ENCODE measurements around the gene RBM17. TPM values are rescaled to one million over a fixed set of nuclear protein-coding genes. Genes with fewer than 3 reads are reported as not detected.

Gene RBM17
- total and polyA plus RNA-seq, 9 donors, result 56.2 to 94.4 (median 70.3) TPM

DNA sequence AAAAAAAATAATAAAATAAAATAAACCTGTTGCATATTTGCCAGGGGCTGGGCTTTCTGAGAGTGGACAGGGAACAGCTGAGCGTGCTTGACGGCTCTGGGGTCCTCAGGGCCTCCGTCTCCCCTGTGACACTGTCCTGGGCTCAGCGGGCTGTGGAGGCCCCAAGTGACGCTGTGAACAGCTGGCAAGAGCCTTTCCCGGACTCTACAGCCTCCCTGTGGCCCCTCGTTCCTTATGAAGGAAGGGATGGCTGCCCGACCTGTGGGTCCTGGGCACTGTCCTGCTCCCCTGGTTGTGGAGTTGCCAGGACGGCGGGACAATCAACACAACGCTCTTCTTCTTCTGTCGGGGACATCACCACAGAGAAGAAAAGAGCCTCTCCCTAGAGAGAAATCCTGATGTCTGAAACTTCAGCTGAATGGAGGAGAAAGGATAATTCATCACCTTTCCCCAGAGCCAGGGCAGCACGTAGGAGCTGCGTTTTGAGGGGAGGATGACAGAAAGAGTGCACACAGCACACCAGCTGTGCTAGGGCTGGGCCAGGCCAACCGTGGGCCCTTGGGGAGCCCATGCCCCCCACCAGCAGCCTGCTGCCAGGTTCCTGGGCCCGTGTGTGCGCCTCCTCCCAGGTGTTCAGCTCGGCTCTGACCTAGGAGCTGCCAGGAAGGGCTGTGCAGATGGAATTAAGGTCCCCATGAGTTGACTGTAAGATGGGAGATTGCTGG, 45.4 kb downstream of the RBM17 start:
- H3K9me3 ChIP-seq, result no peaks in the 10 kb centered on the region
- no peak overlapping the region for H3K4me3 ChIP-seq
- H3K27me3 ChIP-seq, result no peaks in the 10 kb centered on the region
- no peak for TF ChIP-seq POLR2A (IDR thresholded peaks at IDR 0.05)
- TF ChIP-seq, protein P1, sequence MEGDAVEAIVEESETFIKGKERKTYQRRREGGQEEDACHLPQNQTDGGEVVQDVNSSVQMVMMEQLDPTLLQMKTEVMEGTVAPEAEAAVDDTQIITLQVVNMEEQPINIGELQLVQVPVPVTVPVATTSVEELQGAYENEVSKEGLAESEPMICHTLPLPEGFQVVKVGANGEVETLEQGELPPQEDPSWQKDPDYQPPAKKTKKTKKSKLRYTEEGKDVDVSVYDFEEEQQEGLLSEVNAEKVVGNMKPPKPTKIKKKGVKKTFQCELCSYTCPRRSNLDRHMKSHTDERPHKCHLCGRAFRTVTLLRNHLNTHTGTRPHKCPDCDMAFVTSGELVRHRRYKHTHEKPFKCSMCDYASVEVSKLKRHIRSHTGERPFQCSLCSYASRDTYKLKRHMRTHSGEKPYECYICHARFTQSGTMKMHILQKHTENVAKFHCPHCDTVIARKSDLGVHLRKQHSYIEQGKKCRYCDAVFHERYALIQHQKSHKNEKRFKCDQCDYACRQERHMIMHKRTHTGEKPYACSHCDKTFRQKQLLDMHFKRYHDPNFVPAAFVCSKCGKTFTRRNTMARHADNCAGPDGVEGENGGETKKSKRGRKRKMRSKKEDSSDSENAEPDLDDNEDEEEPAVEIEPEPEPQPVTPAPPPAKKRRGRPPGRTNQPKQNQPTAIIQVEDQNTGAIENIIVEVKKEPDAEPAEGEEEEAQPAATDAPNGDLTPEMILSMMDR (IDR thresholded peaks at IDR 0.05), result no peak
- no peak for TF ChIP-seq EP300 (IDR thresholded peaks at IDR 0.05)
- 86 to 92% (median 91%) methylated on average over 18 of the region's 18 CpGs for WGBS, 3 donors
- H3K4me1 ChIP-seq (ENCODE audit: insufficient read depth), result no peaks in the 10 kb centered on the region
- no peaks in the 10 kb centered on the region for H3K36me3 ChIP-seq
- H3K27ac ChIP-seq, result no peak overlapping the region
- intact Hi-C loops (cut with DNase I), result no loop called here
- peak in 2 of 5 donors; percentile 13 to 24 for DNase-seq

DNA sequence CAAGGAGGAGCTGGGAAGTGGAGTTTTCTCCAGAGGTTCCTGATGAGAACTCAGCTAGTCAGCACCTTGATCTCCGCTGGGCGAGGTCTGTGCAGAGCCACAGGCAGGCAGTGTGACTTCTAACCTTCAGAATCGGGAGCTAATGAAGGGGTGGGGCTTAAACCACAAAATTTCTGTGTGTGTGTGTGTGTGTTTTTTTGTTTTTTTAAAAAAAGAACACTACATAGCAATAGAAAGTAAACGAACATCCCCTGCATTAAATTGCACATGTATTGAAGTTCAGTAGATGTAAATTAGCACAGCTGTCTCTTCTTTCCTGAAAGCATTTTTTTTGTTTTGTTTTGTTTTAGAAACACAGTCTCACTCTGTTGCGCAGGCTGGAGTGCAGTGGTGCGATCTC, 46.2 kb downstream of the RBM17 start:
- no peak overlapping the region for H3K27ac ChIP-seq
- WGBS, 3 donors, result 47 to 63% (median 52%) methylated on average over 6 of the region's 6 CpGs
- no peak overlapping the region for H3K4me3 ChIP-seq
- H3K27me3 ChIP-seq, result no peaks in the 10 kb centered on the region
- intact Hi-C loops (cut with DNase I), result no loop called here
- peak in 1 of 5 donors; percentile 6 for DNase-seq
- no peaks in the 10 kb centered on the region for H3K4me1 ChIP-seq (ENCODE audit: insufficient read depth)
- H3K36me3 ChIP-seq, result no peaks in the 10 kb centered on the region
- no peaks in the 10 kb centered on the region for H3K9me3 ChIP-seq
- TF ChIP-seq, protein P1 (IDR thresholded peaks at IDR 0.05), result no peak
- TF ChIP-seq POLR2A (IDR thresholded peaks at IDR 0.05), result no peak
- TF ChIP-seq EP300 (IDR thresholded peaks at IDR 0.05), result no peak

DNA sequence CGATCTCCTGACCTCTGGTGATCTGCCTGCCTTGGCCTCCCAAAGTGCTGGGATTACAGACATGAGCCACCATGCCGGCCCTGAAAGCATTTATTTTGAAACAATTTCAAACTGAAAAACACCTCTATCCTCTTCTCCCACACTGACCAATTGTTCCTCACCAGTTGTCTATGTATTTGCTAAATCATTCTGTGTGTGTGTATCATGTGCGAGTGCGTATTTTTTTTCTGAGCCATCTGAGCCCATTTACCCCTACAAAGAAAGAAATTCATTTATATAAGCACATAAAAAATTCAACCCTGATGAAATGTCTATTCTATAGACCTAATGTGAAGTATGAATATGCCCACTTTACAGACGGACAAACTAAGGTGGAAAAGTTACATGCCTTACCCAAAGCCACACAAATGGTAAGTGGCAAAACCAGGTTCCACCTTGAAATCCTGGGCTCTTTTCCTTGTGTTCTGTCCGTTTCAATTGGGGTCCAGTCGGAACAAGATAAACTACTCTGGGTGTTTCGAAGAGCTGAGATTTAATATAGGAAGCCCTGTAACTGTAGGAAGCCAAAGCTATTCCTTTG, 46.8 kb downstream of the RBM17 start:
- H3K36me3 ChIP-seq, result no peaks in the 10 kb centered on the region
- no peaks in the 10 kb centered on the region for H3K9me3 ChIP-seq
- intact Hi-C loops (cut with DNase I), result no loop called here
- H3K4me3 ChIP-seq, result no peak overlapping the region
- H3K4me1 ChIP-seq (ENCODE audit: insufficient read depth), result no peaks in the 10 kb centered on the region
- TF ChIP-seq EP300 (IDR thresholded peaks at IDR 0.05) (no peak), POLR2A (IDR thresholded peaks at IDR 0.05) (no peak)
- TF ChIP-seq, protein P1 (IDR thresholded peaks at IDR 0.05), result no peak
- 87 to 88% (median 87%) methylated on average over 8 of the region's 8 CpGs for WGBS, 3 donors
- no peaks in the 10 kb centered on the region for H3K27me3 ChIP-seq
- H3K27ac ChIP-seq, result no peak overlapping the region
- no peak for DNase-seq

DNA sequence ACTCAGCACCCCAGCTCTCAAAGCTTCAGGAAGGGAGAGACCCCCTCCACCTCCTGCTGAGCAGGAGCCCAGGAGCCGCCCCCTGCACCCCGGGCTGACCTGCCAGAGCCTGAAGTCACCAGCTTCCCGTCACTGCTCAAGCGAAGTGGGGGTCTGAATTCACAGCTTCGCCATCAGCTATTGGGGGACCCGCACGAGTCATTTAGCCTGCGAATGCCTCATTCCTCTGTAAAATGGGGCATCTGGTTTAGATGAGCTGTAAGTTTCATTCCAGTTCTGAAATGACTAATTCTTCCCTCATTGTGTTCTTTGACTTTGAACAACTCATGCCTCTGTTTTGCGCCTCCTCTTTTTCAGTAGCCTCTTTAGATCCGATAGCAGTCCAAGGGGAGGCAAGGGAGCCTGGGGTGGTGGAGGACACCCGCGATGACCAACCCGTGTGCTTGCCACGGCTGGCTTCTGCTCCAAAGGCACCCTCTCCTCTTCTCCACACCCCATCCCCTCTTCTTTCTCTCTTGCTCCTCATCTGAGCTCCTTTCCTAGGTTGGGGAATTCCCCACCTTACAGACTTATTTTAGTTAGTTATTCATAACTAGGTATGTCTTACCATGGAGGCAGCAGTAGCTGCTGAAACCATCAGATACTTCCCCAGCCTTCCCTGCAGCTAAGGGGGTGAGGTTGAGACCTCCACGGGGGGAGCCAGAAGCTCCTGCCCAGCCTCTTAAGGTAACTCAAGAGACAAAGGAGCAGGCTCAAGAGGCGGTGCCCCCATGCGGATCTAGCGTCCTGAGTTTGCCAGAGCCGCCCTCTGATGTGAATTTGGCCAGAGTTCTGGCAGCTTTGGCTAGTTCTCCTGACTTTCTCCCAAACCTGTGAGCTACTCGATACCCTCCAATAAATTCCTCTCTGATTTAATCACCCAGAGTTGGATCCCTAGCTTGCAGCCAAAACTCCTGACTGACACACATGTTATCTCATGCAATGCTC, 47.7 kb downstream of the RBM17 start:
- TF ChIP-seq, protein P1 (IDR thresholded peaks at IDR 0.05), result no peak
- TF ChIP-seq EP300 (IDR thresholded peaks at IDR 0.05) (no peak), POLR2A (IDR thresholded peaks at IDR 0.05) (no peak)
- Histone ChIP-seq H3K27ac (no peak overlapping the region), H3K27me3 (no peaks in the 10 kb centered on the region), H3K4me1 (ENCODE audit: insufficient read depth) (no peaks in the 10 kb centered on the region), H3K4me3 (no peak overlapping the region), H3K36me3 (no peaks in the 10 kb centered on the region), H3K9me3 (no peaks in the 10 kb centered on the region)
- peak in 2 of 5 donors; percentile 7 to 14 for DNase-seq
- intact Hi-C loops (cut with DNase I), result no loop called here
- WGBS, 3 donors, result 66 to 78% (median 69%) methylated on average over 19 to 20 of the region's 20 CpGs
